HG03139 (cell line): Measurements from ENCODE around the gene SLC50A1.
"Not testable (repeated sequence)": the region's sequence is repeated elsewhere in the genome, so short reads cannot be mapped to it uniquely, and the experiment has no call there.

Source experiments
- ATAC-seq: cut with Tn5 transposase; IDR thresholded peaks from one replicate; pipeline ENCODE4 v1.9.1; 2021; ENCODE audit not compliant: unreplicated experiment

The SLC50A1 gene

DNA sequence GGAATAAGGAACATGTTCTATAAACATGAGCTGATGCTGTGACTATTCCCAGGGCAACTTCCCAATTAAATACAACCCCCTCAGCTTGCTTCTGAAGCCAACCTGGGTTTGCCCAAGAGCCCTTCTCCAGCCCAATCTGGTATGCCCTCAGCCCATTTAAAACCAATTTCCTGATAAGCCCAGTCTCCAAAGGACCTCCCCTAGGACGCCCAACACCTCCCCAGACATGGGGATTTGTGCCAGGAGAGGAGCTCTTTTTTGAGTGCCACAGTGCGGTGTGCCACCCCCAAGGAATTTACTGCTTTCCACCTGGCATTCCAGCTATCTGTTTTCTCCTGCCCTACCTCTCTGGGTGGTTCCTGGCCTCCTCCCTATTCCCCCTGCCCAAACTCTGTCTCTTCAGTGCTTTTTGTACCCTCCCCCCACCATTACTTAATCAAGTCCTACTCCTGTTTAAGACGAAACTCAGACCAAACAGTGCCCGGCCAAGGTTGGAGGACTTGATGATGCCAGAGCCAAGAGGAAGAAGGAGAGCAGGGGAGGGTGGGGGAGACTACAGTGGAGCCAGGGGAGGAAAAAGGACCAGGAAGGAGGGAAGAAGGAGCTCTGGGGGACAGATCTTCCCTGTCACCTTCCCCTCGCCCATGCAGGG is 19.4 kb upstream of the SLC50A1 start:
- no peak for ATAC-seq

DNA sequence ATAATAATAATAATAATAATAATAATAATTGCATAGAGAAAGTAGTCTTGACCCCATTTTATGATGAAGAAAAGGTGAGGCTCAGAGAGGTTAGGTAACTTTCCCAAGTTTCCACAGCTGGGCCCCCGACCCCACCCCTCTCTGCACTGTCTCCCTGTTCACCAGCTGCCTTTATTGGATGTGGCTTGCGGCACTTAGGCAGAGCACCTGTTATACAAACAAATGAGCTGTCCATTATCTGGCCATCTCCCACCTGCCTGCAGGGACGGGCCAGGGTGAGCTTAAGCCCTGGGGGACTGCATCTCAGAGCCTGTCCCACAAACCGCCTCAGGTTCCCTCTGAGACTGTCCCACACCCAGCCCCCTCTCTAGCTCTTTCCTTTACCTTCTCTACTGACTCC is 18.0 kb upstream of the SLC50A1 start:
- no peak for ATAC-seq

DNA sequence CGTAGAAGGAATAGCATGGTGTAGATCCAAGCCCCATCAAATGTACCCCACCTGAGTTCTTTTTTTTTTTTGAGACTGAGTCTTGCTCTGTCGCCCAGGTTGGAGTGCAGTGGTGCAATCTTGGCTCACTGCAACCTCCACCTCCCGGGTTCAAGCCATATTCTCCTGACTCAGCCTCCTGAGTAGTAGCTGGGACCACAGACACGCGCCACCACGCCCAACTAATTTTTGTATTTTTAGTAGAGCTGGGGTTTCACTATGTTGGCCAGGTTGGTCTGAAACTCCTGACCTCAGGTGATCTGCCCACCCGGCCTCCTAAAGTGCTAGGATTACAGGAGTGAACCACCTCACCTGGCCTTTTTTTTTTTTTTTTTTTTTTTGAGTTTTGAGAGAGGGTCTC is 17.6 kb upstream of the SLC50A1 start:
- not testable (repeated sequence) for ATAC-seq

DNA sequence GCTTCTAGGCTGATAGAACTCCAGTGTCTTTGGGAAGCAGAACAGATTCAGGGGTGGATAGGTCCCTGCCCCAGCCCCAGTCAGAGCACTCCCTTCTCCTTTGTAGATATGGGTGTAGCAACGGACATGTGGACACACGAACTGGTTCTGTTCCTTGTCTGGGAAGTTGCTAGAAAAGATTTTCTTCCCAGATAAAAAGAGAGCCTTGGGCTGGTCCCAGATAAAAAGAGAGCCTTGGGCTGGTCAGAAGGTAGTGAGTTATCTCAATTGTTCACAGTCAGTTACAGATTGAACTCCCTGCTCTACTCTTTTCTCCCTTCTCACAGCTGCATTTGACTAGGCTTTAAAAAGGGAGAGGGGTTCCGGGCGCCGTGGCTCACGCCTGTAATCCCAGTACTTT is 15.4 kb upstream of the SLC50A1 start:
- ATAC-seq = no peak

DNA sequence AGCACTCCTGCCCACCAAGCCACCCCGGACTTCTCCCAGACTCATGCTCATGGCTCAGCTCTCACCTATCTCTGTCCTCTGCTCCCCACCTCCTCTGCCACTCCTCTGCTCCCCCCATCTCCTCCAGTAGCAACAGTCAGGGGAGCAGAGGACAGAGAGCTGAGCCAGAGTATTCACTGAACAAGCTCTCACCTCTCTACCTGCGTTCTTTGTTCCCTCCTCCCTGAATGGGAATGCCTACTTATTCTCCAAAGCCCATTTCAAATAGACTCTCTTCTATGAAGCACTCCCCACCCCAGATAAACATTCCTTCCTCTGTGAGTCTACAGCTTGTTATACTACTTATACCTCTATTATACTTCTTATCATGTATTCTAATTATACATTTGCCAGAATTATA is 14.4 kb upstream of the SLC50A1 start:
- no peak for ATAC-seq

DNA sequence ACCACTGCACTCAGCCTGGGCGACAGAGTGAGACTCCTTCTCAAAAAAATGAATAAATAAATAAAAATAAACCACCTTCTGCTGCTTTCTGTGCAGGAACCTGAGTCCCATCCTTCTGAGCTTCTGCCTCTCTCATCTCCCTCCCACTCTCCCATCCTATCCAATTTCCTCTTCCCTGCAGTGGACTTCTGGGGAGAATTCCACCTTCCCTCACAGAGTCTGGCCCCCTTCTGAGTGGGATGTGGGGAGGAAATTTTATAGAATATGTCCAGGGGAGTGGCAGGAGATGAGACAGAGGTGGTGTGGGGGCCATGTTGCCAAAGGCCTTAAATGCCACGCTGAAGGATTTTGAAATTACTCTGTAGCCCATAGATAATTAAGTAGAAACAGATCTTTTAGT is 13.3 kb upstream of the SLC50A1 start:
- ATAC-seq = no peak

DNA sequence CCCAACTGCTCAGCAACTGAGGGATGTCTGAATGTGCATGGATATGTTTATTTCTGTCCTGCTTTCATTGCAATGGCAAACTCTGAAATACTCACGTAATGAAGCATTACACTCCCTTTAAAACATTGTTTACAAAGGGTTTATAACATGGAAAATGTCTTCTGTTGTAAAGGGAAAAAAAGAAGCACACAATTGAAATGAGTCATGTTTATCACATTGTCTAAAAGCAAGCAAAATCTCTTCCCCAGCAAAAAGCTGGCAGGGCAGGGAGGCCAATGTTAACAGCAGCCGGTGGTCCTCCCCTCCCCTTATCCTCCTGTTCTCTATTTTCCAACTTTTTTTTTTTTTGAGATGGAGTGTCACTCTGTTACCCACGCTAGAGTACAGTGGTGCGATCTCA is 11.9 kb upstream of the SLC50A1 start:
- no peak for ATAC-seq

DNA sequence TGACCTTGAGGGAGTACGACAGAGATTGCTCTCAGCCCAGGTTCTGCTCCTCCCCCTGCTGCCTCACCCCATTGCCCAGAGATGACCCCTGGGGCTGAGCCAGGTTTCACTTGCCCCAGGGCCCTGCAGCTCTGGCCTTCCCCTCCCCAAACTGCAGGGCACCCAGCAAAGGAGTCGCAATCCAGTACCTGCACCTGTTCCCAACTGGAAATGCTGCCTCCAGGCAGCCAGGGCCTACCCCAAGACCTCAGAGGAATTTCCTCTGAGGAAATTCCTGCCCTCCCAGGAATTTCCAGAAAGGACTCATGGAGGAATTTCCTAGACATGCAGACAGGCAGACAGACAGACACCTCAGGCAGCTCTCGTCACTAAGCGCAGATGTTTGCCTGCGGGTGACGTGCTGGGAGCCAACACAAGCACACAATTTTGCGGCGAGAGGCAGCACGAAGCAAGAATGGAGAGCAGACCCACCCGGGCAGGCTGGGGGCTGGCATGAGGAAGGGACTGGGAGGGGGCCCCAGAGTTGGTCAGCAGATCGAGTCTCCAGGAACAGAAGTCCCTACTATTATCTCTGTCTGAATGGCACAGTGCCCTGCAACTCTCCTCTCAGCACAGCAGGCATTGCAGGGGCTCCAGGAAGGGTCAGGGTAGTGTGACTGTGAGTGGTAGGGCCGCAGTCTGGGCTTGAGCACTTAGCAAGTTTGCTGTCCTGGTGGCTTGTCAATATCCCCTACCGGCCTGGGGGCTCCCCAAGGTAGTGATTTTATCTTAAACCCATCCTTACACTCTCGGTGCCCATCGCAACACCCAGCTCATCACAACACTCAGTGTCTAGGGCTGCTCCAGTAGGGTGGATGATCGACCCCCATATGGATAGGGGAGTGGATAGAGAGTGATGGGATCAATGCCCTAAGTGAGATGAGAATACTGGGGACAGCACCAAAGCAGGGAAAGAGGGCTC is 10.9 kb upstream of the SLC50A1 start:
- ATAC-seq = no peak

DNA sequence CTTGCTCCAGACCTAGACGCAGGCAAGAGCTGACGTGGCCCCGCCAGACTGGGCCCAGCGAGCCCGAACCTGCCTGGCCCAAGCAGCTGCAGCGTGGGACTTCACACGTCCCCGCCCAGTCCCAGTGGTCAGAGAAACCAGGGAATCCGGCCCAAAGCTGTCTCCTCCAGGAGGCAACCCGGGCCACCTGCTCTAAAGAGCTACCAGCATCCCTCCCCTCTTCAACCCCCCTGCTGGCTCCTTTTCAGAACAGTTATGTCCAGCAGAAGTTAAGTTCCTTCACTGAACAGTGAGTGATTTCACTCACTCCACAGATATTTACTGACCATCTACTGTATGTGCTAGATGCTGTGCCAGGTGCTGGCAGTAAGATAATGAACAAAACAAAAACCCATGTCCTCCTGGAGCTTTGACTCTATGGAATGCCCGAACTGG is 10.1 kb upstream of the SLC50A1 start:
- ATAC-seq = no peak

DNA sequence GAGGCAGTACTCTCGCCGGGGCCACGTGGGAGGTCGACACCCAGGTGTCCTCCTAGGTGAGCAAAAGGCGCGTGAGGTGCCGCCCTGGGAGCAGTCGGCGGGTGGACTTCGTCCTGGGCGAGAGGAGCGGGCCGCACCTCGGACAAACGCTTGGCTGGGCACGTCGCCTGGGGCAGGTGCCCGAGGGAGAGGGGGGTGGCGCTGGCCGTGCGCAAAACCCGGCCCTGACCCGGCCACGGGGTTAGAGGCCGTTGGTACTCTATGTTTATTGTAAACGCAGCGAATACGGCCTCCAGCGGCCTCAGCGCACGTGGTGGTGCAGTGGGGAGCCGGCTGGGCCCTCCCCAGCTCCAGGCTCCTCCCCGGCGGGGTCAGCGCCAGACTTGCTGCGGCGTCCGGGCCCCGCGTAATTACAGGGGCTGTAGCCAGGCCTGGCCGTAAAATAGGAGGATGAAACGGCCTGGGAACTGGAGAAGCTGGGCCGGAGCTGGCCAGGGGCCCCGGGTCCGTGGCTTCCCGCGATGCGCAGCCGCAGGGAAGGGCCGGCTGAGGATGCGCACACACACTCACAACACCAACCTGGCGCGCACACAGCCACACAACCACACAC is 9.6 kb upstream of the SLC50A1 start:
- ATAC-seq = no peak

DNA sequence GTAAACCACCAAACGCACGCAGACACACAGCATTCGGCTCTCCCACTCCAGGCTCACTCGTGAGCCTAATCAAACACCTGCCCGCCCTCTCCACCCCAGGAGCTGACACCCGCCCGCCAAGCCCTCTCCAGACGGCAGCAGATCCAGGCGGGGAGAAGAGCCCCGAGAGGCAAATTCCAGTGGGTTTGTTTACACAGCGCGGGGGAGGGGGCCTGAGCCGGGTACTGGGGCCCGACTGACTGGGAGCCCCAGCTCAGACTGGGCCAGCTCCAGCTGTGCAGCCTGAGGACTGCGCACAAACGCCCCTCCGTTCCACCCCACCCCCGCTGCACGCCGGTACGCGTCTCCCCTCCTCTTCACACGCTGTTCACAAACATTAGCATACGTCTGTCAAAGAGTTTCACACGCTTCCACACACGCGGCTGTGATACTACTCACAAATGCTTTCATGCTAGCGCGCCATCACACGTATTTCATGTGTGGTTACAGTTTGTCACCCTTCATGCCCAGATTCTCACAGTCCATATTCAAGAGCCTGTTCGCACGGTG is 9.0 kb upstream of the SLC50A1 start:
- ATAC-seq = no peak

DNA sequence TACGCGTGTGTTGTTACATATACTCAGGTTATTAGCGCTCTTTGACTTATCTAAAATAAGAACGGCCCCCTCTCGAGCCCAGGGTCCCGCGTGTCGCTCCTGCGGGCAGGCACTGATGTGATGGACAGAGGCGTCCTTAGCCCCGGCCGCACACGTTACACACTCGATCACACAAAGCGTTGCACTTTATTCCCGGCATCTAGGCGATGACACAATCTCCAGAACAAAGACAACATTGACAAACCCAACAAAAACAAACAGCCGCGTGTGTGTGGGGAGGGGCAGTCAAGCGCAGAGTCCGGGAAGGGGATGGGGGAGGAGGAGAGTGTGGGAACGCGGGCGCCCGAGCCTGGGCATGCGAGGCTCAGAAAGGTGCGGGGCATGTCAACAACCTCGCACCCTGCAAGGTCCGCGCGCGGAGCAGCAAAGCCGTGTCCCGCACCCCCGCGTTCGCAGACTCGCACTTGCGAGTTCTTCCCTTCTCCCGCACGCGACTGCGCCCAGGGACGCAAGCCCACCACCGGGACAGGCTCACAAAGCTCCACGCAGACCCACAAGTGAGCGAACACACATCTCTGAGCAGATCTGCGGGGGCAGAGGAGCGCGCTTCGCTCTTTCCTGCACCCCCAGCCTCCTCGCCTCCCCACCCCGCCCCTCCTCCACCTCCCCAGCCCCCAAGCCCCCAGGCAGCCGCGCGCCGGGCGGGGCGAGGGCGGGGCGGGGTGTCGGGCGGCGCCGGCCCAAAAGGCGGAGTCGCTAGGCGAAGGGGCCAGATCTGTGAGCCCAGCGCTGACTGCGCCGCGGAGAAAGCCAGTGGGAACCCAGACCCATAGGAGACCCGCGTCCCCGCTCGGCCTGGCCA is 8.3 kb upstream of the SLC50A1 start, which contains the start of gene EFNA1:
TSS of gene EFNA1 (plus strand) at position 772 of the 862 bp plus-strand sequence. CDS start 102 bp downstream, outside the sequence.
- no peak for ATAC-seq

DNA sequence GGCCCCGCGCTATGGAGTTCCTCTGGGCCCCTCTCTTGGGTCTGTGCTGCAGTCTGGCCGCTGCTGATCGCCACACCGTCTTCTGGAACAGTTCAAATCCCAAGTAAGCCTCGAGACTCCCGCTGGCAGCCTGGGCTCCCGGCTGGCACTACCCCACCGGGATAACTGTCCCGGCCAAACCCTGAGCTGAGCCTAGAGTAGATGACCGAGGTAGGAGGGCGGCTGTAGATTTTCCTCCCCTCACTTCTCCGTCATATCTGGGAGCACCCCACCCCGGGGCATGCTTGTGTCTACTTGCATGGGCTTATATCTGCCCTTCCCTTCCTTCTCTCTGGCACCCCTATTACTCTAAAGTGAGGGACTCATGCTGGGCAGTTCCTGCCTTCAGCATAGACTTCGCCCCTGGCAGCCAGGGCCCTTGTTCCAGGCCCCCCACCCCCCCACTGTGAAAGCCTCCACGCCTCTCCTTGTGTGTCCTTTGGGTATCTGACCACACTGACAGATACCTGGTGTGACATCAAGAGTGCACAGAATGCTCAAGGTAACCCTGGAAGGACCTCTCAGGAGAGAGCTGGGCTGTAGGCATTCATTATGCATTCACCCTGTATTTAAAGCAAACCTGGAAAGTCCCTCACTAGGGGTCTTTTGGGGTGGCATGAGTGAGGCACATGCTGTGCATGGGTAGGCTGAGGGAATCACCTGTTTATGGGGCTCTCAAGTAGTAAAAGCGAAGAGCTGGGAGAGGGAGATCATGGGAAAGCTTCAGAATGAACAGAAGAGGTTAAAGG is 7.5 kb upstream of the SLC50A1 start:
- ATAC-seq = no peak

DNA sequence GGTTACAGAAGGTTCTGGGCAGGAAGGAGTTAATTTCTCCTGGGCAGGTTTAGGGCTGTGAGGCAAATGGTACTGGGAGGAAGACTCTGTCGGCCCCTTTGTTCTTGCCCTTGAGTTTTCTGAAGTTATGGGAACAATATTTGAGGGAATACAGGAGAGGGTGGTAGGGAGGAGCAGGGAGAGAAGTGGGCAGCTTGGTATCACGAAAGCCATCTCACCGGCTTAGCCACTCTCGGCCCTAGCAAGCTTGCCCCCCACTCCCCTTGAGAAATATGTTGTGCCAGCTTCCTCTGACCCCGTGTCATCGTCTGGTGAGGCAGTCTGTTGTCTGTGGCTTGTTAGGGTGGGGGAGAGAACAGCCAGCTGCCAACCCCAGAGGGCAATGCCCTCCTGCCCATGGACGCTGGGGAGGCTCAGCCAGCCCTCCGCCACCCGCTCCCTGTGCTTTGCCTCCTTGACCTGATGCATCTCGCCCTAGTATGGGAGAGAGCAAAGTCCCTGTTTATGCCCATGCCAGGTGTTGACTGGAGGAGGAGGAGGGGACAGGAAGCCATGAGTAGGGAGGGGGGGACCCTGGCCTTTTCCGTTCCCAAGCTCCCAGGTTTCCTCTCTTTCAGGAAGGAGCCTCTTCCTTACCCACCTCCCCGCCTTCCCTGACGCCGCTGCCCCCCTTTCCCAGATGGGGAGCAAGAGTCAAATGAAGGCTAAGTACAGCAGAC is 6.7 kb upstream of the SLC50A1 start:
- ATAC-seq = no peak

DNA sequence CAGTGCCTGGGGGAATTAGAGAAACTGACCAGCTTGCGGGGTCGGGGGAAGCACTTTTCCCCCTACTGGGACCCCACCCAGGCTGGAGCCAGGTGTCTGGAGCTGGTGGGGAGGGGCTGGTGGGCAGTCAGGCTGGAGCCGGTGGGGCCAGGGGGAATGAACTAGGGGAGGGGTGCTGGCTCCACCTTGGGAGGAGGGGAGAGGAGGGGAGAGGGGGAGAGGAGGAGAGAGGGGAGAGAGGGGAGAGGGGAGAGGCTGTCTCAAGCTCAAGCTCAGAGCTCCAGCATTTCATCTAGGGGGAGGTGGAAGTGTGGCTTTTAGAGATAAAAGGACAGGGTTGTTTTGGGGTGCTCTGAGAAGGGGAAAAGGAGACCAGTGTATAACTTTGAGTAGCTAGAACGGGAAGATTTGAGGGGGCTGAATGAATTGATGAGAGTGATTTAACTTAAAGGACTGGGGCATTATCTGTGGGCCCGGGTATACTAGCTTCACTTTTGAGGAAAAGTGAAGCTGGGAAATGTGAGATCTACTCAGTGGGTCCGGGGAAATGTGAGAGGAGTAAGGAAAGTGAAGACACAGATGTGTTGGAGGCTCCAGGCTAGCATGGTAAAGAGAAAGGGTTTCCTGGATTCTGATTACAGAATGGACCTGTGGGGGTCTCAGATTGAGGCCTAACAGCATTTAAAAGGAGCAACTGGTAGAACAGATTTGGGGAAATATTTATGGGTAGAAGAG is 5.2 kb upstream of the SLC50A1 start:
- ATAC-seq = no peak

DNA sequence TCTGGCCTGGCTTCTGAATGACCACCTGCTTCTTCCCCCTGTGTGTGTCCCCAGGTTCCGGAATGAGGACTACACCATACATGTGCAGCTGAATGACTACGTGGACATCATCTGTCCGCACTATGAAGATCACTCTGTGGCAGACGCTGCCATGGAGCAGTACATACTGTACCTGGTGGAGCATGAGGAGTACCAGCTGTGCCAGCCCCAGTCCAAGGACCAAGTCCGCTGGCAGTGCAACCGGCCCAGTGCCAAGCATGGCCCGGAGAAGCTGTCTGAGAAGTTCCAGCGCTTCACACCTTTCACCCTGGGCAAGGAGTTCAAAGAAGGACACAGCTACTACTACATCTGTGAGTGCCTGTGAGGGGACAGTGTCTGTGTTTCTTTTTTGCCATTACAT is 4.4 kb upstream of the SLC50A1 start:
- no peak for ATAC-seq

DNA sequence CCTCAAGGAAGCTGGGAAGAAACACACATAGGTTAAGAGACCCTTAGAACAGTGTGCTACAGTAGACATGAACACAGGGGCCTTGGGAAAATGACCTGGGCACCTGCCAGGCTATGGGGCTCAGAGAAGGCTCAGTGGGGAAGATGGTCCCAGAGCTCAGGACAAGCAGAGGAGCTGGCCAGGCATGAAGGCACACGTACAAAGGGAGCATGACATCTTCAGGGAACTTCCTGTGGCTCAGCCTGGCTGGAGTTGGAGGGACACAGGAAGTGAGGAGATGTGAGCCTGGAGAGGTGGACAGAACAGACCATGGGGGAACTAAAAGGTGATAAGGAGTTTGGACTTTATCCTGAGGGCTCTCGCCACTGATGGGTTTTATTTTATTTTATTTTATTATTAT is 3.8 kb upstream of the SLC50A1 start:
- ATAC-seq = no peak

DNA sequence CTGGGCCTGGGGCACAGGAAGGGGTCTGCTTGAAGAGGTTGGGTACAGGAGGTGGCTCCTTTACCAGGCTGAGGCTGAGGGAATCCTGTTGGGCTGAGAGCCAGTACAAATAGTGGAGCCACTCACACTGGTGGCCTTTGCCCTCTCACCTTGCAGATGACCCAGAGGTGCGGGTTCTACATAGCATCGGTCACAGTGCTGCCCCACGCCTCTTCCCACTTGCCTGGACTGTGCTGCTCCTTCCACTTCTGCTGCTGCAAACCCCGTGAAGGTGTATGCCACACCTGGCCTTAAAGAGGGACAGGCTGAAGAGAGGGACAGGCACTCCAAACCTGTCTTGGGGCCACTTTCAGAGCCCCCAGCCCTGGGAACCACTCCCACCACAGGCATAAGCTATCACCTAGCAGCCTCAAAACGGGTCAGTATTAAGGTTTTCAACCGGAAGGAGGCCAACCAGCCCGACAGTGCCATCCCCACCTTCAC is 1.8 kb upstream of the SLC50A1 start:
- no peak for ATAC-seq
